ENCODE data around the gene CCNL2. TPM values are rescaled to one million over a fixed set of nuclear protein-coding genes. Genes with fewer than 3 reads are reported as not detected.
"Not testable (repeated sequence)": the region's sequence is repeated elsewhere in the genome, so short reads cannot be mapped to it uniquely, and the experiment has no call there.

CCNL2 gene
- total RNA-seq, 1 experiment from 2014 or later: 243 TPM

DNA sequence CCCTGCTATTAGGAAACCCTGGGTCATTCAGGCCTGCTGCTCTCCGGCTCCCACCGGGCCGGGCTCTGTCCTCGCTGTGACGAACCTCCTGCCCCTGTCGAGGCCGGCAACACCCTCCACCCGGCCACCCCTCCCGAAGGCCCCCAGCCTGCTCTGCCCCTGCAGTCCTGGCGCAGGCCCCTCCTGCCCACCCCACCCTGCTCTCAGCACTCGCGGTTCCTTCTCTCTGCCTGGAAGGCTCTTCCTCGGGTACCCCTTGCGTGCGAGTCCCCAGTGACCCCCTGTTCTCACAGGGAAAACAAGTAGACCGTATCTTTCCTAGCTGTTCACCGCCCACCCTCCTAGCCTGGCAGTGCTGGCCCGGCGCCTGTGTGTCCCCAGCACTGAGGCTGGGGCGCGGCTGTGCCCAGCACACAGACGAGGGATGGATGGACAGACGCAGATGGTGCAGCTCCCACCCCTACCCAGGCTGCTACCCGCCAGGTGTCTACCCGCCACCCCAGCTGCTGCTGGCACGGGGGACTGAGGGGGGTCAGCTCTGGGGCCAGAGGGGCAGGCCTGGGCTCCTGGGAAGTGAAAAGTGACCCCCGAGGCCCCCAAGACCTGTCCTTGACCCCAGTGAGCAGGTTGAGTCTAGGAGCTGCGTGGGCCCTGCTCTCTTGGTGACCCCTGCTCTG lies 33.3 kb upstream of the CCNL2 start:
- peak; percentile 42 for DNase-seq (ENCODE audit: low spot score)

DNA sequence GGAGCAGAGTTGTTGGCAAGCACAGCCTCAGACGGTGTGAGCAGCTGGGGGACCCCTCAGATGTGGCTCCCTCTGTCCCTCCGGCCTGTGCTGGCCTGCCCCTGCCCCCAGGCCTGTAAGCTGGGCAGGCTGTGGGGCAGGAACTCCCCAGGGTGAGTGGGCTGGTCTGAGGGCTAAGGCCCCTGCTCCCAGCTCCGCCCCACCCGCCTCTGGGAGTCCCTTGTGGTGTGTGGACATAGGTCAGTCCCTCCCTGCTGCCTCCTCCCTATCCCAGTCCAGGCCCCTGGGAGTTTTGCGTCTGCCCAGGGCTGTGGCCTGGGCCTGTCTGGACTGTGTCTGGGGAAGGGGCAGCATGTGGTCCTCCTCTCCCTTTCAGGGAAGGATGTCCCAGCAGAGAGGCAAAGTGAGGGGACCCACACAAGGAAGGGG lies 32.7 kb upstream of the CCNL2 start:
- peak; percentile 92 for DNase-seq (ENCODE audit: low spot score)

DNA sequence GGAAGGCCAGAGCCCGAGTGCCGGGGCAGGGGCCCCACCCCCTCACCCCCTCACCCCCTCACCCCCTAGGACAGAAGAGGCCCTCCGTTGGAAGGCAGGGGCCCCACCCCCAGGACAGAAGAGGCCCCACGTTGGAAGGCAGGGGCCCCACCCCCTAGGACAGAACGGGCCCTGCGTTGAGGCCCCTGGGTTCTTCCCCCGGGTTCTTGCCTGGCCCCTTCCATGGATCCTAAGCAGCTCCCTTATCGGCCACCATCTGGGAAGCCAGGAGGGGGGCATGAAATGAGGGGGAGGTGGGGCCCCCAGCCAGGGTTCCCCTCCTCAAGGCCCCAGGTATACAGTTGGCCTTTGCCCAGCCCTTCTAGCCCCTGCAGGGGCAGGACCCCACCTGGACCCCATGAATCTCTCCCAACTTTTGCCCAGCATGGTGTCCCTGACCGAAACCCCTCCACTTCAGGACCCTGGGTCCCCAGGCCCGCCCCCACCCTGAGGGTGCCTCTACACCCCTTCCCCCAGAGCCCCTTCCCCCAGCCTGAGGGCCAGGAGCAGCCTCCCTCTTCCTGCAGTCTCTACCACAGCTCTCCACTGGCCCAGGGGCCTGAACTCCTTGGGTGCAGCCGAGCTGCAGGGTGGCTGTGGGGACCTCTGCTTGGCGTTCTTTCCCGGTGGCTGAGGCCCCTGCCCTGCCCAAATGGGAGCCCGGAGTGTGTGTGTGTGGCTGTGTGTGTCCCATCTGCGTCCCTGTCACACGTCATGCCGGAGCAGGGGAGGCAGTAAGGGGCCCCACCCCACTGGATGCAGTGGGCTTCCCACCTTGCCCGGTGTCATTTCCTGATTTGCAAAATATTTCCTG lies 32.1 kb upstream of the CCNL2 start:
- no peak for DNase-seq (ENCODE audit: low spot score)

DNA sequence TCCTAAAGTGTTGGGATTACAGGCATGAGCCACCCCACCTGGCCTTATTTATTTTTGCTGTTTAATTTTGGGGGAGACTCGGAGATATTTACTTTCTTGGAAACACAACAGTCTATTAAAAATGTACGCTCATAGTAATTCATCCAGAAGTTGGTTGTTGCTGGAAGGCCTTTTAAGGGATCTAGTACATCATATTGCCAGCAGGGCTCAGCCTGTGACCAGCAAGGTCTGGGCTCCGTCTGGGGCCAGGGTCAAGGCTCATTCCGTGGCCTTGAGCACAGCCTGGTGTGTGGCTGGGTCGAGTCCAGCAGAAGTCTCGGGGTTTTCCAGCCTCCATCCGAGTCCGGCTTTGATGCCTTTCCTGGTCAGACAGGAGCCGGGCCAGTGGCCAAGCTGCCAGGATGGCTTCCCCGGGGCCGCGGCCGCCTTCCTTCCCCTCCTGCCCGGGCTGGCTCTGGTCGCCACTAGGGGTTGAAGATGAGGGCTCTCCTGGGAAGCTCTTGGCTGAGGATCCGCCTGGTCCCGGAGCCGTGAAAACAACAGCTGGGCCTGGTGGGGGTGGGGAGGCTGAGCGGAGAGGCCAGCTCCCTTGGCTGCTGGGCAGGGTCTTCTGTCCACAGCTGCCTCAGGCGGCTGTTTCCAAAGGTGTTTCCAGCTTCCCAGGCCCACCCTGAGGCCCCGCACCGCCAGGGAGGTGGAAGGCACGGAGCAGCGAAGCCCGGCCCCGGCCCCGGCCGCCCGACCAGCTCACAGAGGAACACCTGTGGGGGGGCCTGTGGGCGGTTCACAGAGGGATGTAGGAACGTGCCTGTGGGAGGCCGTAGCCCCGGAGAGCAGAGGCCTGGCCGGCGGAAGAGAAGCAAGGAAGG lies 31.2 kb upstream of the CCNL2 start:
- peak; percentile 76 for DNase-seq (ENCODE audit: low spot score)

DNA sequence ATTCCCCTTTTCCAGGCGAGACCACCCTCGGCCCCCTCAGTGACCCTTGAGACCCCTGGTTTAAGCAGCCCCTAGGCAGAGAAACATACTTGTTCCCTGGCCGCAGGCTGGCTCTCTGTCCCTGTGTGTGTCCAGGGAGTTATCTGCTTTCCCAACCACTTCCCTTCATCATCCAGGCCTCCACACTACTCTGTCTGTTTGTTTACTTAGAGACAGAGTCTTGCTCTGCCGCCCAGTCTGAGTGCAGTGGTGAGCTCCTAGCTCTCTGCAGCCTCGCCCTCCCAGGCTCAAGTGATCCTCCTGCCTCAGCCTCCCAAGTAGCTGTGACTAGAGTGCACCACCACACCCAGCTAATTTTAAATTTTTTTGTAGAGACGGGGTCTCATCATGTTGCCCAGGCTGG lies 30.5 kb upstream of the CCNL2 start:
- DNase-seq (ENCODE audit: low spot score): no peak

DNA sequence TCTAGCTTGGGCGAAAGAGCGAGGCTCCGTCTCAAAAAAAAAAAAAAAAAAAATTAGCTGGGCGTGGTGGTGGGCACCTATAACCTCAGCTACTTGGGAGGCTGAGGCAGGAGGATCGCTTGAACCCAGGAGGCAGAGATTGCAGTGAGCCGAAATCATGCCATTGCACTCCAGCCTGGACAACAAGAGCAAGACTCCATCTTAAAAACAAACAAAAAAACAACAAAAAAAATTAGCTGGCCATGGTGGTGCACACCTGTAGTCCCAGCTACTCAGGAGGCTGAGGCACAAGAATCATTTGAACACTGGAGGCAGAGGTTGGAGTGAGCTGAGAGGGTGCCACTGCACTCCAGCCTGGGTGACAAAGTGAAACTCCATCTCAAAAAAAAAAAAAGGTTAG lies 29.8 kb upstream of the CCNL2 start:
- not testable (repeated sequence) for DNase-seq (ENCODE audit: low spot score)

DNA sequence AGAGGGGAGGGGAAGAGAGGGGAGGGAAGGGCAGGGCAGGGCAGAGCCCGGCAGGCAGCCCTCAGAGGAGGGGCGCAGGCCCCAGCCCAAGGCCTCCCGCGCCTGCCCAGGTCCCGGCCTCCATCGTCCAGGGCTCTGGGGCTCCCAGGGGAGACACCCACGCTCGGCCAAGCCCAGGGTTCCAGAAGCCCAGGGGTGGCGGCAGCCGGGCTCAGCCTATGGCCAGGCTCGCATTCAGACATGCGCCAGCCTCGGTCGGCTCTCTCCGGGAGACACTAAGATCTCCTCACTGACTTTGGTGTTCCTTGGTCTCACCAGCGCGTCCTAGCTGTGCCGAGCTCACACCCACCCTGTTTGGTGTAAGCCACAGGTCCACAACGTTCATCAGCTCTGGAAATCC lies 29.0 kb upstream of the CCNL2 start:
- DNase-seq (ENCODE audit: low spot score): no peak

DNA sequence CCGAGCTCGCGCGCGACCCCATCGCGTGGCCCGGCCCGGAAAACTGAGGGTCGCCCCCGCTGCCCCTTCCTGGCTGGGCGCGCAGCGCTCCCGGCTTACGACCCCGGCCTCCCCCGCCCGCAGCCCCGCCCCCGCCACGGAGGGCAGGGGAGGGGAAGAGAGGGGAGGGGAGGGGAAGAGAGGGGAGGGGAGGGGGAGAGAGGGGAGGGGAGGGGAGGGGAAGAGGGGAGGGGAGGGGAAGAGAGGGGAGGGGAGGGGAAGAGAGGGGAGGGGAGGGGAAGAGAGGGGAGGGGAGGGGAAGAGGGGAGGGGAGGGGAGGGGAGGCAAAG lies 28.6 kb upstream of the CCNL2 start:
- no peak for DNase-seq (ENCODE audit: low spot score)

DNA sequence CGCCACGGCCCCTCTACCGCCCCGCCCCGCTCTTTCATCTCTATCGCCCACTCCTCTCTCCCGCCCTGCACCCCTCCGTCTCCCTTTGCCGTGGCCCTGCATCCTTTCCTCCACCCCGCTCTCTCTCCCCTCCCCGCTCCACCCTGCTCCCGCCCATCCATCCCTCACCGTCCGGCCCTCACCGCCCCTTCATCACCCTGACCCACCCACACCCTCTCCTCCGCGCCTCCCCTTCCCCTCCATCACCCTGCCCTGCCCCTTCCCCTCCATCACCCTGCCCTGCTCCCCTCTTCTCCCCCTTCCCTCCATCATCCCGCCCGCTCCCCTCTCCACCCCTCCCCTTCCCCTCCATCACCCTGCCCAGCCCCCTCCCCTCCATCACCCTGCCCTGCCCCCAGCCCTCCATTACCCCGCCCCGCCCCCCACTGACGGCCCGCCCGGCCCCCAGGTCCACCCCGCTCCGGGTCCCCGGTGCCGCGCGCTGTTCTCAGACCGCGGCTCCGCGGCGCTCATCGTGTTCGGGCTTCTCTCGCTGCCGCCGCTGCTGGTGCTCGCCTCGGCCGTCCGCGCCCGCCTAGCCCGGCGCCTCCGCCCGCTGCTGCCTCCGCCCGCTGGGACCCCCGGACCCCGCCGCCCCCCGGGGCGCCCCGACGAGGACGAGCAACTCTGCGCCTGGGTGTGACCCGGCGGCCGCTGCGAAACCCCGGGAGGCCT lies 28.1 kb upstream of the CCNL2 start:
- no peak for DNase-seq (ENCODE audit: low spot score)

DNA sequence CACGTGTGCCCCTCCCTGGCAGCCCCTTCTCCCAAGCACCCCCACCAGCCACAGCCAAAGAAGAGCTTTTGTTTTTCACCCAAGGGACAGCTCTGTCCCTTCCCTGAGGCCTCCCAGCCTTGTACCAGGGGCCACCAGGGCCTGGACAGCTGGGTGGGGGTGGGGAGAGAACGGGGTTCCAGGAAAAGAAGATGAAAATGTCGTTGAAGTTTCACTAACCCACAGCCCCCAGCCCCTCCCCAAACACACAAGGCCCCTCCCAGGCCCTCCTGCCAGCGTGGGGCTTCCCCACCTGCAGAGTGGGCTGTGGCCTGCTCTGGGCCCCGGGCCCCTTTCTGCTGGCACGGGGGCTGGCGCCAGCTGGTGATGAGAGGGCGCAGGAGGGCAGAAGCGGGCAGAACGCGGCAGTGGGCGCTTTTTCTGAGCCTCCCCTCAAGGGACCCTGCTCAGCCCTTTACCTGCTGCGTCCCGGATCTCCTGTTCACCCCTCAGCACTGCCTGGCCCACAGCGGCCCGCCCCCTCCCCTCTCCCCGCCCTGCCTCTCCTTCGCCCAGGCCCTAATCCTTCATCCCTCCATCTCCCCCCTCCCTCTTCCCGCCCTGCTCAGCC lies 27.5 kb upstream of the CCNL2 start:
- peak; percentile 25 for DNase-seq (ENCODE audit: low spot score)

DNA sequence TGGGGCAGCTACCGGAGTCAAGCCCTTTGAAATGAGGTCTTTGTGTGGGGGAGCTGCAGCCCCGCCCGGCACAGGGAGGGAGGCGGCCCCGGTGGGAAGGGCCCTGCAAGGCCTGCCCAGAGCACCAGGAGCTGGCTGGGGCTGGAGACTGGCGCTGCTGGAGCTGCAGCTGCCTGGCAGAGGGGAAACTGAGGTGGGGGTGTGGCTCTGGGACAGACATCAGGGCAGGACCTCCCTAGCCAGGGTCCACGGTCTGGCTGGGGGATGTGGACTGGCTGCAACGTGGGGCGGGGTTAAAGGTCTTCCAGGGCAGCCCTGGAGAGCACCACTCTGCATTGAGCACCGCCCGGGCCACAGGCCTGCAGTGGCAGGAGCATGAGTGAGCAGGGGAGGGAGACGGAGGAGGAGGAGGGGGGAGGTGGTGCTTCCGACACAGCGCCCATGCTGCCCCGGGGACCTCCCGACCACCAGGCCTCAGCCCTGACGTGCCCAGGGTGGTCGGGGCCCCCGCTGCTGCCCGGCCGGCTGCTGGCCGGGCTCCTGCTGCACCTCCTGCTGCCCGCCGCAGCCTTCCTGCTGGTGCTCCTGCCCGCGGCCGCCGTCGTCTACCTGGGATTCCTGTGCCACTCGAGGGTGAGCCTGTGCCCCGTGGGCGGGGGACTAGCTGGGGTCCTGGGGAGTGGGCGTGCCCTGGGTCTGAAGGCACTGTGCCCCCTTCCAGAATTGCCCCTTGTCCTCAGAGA lies 26.8 kb upstream of the CCNL2 start:
- DNase-seq (ENCODE audit: low spot score): peak; percentile 40

DNA sequence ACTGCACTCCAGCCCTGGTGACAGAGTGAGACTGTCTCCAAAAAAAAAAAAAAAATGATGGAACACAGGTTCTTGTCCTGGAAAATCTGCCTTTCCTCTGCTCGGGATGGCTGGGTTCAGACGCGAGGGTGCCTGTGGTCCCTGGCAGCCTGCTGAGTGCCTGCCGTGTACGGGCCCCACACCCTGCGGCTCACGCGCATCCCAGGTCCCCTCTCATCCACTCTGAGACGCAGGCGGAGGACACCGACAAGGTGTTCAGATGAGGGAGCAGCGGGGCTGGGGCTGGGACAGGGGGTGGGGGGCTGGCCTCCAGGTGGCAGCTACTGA lies 26.3 kb upstream of the CCNL2 start:
- DNase-seq (ENCODE audit: low spot score): no peak

DNA sequence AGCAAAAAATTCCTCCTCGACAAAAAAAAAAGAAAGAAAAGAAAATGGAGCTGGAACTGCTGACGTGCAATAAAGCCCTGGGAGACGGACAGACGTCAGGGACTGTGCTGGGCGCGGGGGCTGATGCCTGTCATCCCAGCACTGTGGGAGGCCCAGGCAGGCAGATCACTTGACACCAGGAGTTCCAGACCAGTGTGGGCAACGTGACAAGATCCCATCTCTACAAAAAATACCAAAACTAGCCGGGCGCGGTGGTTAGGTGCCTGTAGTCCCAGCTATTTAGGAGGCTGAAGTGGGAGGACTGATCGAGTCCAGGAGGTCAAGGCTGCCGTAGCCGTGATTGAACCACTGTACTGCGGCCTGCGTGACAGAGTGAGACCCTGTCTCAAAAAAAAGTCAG lies 25.6 kb upstream of the CCNL2 start:
- DNase-seq (ENCODE audit: low spot score): no peak

DNA sequence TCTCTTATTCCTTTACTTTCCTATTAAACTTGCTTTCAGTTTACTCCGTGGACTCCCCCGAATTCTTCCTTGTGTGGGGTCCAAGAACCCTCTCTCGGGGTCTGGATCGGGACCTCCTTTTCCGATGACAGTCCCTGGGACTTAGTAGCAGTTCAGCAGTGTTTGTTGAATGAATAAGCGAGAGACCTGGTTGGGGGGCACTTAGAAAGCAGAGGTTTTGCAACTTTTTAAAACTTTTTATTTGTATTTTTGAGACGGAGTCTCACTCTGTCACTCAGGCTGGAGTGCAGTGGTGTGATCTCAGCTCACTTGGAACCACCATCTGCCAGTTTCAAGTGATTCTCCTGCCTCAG lies 24.1 kb upstream of the CCNL2 start:
- DNase-seq (ENCODE audit: low spot score): no peak

DNA sequence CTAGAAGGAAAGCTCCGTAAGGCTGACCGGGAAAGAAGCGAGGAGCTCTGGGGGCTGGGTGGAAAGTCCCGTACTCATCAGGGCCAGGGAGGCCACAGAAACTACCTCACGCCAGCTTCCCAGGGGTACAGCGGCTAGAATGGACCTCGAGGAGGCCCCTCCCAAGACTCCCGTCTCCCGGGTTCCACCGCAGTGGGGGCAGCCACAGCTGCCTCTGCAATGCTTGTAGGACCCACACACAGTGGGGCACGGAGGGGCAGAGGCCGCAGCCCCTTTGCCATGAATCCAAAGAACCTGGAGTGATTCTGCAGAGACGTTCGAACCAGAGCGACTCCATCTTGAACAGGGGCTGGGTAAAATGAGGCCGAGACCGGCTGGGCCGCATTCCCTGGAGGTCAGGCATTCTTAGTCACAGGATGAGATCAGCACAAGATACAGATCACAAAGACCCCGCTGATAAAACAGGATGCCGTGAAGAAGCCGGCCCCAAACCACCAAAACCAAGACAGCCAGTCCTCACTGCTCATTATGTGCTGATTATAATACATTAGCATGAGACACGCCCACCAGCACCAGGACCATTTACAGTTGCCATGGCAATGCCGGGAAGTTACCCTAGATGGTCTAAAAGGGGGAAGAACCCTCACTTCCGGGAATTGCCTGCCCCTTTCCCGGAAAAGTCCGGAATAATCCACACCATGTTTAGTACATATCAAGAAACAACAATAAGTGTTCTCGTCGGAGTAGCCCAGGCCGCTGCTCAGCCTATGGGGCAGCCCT lies 23.5 kb upstream of the CCNL2 start:
- no peak for DNase-seq (ENCODE audit: low spot score)

DNA sequence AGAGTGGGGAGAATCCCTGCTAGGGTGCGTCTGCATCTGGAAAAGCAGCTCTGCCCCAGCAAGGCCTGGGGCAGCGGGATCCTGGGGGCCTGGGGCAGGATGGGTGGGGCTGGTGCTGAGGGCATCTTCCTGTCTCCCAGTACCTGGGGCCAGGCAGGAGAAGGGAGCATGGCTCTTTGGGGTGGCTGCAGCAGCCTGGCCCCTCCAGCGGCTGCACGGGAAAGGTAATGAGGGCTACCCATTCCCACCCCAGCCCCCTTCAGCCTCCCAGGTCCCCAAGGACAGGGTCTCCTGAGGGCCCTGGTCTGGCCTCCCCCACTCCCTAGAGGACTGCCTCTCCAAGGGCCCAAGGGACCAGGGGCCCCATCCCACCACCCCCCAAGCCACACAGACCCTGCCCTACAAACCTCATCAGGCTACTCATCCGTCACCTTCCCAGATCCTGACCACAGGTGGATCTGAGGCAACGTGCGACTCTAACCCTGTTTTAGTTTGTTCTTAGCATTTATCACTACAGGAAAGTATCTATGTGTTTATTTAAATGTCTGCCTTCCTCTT lies 22.9 kb upstream of the CCNL2 start:
- DNase-seq (ENCODE audit: low spot score): no peak

DNA sequence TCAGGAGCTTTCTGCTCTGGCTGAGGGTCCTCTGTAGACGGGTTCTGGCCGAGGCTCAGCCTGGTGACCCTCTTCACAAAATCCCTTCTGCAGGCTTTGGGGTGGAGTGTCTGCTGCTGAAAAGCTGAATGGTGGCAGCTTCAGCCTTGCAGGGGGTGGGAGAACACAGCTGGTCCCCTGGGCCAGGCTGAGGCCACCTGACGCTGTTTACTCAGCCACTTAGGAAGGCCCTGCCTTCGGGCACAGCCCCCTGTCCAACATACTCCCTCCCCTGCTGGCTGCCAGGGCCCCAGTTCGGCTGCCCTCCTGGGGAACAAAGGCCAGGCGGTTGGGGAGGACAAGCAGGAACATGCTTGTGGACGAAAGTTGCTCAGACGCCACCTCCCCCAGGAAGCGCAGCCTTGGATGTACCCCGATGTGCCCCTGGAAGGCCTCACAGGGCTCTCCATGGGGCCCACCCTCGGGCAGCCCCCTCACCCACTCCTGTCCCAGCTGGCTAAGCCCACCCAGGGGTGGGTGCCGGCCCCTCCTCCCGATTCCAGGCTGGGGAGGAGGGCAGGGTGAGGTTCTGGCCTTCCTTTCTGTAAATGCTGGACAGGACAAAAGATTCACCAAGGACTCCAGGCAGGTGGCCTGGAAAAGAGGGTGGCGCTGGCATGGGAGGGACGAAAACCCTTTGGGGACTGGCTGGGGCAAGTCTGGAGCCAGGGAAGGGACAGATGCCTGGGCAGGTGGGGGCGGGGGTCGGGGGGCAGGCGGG lies 22.2 kb upstream of the CCNL2 start, which contains the start of gene ANKRD65:
ANKRD65 (minus strand) TSS at position 130 of the 760 bp plus-strand sequence. CDS start 271 bp downstream, outside the sequence.
- no peak for DNase-seq (ENCODE audit: low spot score)

DNA sequence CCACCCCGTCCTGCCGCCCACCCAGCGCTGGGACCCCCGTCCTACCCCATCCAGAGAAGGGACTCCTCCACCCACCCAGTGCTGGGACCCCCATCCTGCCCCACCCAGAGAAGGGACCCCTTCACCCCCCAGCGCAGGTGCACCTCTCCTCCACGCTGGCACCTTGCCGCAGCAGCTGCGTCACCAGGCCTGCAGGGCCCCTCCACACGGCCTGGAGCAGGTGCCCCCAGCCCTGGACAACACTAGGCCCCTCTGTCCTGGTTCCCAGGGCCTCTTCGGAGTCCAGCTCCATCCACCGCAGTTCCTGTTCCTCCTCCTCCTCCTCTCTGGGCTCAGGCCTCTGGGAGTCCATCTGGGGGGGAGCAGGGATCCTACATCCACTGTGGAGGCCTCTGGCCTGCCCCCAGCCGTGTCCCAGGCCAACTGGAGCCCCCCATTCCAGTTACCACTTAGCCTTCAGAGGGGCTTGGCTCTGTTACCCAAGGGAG lies 21.6 kb upstream of the CCNL2 start:
- DNase-seq (ENCODE audit: low spot score): no peak

All from HT-29 (cell line).